HepG2 (cell line): ENCODE data around the gene CNPPD1. TPM values are rescaled to one million over a fixed set of nuclear protein-coding genes. Genes with fewer than 3 reads are reported as not detected.

Experiments used
- BRCA1 ChIP-seq: sonication (generic); formaldehyde crosslinking; IDR thresholded peaks from 2 replicates; pipeline ENCODE4 v1.4.0; 2020; ENCODE audit warnings: missing genetic modification reagents
- CCDC6 ChIP-seq: sonication (generic); formaldehyde crosslinking; IDR thresholded peaks from 2 replicates; pipeline ENCODE4 v1.8.1; 2022; ENCODE audit warnings: mild to moderate bottlenecking, missing genetic modification reagents, moderate library complexity
- DZIP1 ChIP-seq: sonication (generic); formaldehyde crosslinking; IDR thresholded peaks from 2 replicates; pipeline ENCODE4 v1.5.0; 2020; ENCODE audit warnings: mild to moderate bottlenecking, missing genetic modification reagents
- FIP1L1 ChIP-seq: fragments of 200-400 bp; formaldehyde crosslinking; IDR thresholded peaks from 2 replicates; pipeline ENCODE4 v1.6.1; 2018; ENCODE audit warnings: low read depth, mild to moderate bottlenecking, low read length, moderate library complexity, borderline replicate concordance; ENCODE audit not compliant: insufficient read depth
- GMEB1 ChIP-seq: sonication (generic); formaldehyde crosslinking; IDR thresholded peaks from 2 replicates; pipeline ENCODE4 v1.5.1; 2020; ENCODE audit warnings: missing genetic modification reagents, mild to moderate bottlenecking, borderline replicate concordance
- ISX ChIP-seq: sonication (generic); formaldehyde crosslinking; conservative IDR thresholded peaks from 2 replicates; pipeline ENCODE4 v1.5.0; 2020; ENCODE audit warnings: missing genetic modification reagents
- KDM3A ChIP-seq: IDR thresholded peaks from 2 replicates; pipeline ENCODE4 v1.6.1; 2018; ENCODE audit warnings: low read depth, missing compliant biosample characterization
- KLF6 ChIP-seq: IDR thresholded peaks from 2 replicates; pipeline ENCODE4 v1.8.0; 2016; ENCODE audit warnings: missing biosample characterization, missing genetic modification reagents
- NCOR1 ChIP-seq: fragments of 200-600 bp; sonication (generic); IDR thresholded peaks from 2 replicates; pipeline ENCODE4 v1.7.0; 2017; ENCODE audit warnings: antibody characterized with exemption, low read length, borderline replicate concordance
- TCF7L2 ChIP-seq: IDR thresholded peaks from 2 replicates; pipeline ENCODE4 v1.6.1; 2011; ENCODE audit warnings: mild to moderate bottlenecking, low read depth, low read length, moderate library complexity
- ZBTB7B ChIP-seq: sonication (generic); formaldehyde crosslinking; IDR thresholded peaks from 2 replicates; pipeline ENCODE4 v1.4.0; 2020; ENCODE audit warnings: missing genetic modification reagents
- ZFP91 ChIP-seq: sonication (generic); formaldehyde crosslinking; IDR thresholded peaks from 2 replicates; pipeline ENCODE4 v1.9.0; 2022; ENCODE audit warnings: missing genetic modification reagents, mild to moderate bottlenecking, borderline replicate concordance
- ZNF225 ChIP-seq: sonication (generic); formaldehyde crosslinking; IDR thresholded peaks from 2 replicates; pipeline ENCODE4 v1.4.0; 2020; ENCODE audit warnings: mild to moderate bottlenecking, missing genetic modification reagents
- ZNF251 ChIP-seq: sonication (generic); formaldehyde crosslinking; IDR thresholded peaks from 2 replicates; pipeline ENCODE4 v1.9.0; 2021; ENCODE audit warnings: mild to moderate bottlenecking, missing genetic modification reagents
- ZNF296 ChIP-seq: sonication (generic); formaldehyde crosslinking; conservative IDR thresholded peaks from 2 replicates; pipeline ENCODE4 v1.5.0; 2020; ENCODE audit warnings: mild to moderate bottlenecking, missing genetic modification reagents
- ZNF350 ChIP-seq: sonication (generic); formaldehyde crosslinking; IDR thresholded peaks from 2 replicates; pipeline ENCODE4 v1.4.0; 2020; ENCODE audit warnings: mild to moderate bottlenecking, low read depth, missing genetic modification reagents, borderline replicate concordance
- ZNF510 ChIP-seq: sonication (generic); formaldehyde crosslinking; IDR thresholded peaks from 2 replicates; pipeline ENCODE4 v1.4.0; 2020; ENCODE audit warnings: low read depth, mild to moderate bottlenecking, missing genetic modification reagents
- ZNF550 ChIP-seq: sonication (generic); formaldehyde crosslinking; IDR thresholded peaks from 2 replicates; pipeline ENCODE4 v1.4.0; 2020; ENCODE audit warnings: mild to moderate bottlenecking, missing genetic modification reagents, borderline replicate concordance
- ZNF556 ChIP-seq: sonication (generic); formaldehyde crosslinking; IDR thresholded peaks from 2 replicates; pipeline ENCODE4 v1.4.0; 2020; ENCODE audit warnings: mild to moderate bottlenecking, missing genetic modification reagents, borderline replicate concordance
- ZSCAN30 ChIP-seq: sonication (generic); formaldehyde crosslinking; IDR thresholded peaks from 2 replicates; pipeline ENCODE4 v1.5.0; 2020; ENCODE audit warnings: mild to moderate bottlenecking, missing genetic modification reagents
- polyA plus RNA-seq, 8 experiments: library from polyadenylated mRNA; depleted of rRNA in 3 of 8; stranded (reverse) in 7 of 8; unstranded in 1 of 8; fragments of >200 nt; fragmentation: Illumina TruSeq in 4 of 8; extraction: Trizol in 4 of 8; gene quantifications; 2 replicates each; pipeline versions ENCODE4 v1.2.1 to v1.2.3, GENCODE V29; 2011 to 2016; ENCODE audit warnings: low read depth in 4 of 8, missing spikeins in 1 of 8, mixed read lengths in 1 of 8; ENCODE audit not compliant: insufficient read depth in 1 of 8
- total RNA-seq, 5 experiments: library from RNA; depleted of rRNA; stranded (reverse); fragments of >200 nt; fragmentation: Illumina TruSeq; extraction: Trizol; gene quantifications; 2 replicates each; pipeline ENCODE4 v1.2.3, GENCODE V29; 2016; ENCODE audit warnings: low read depth in 1 of 5
- TF ChIP-seq, protein P1 (sequence below): sonication (generic); formaldehyde crosslinking; IDR thresholded peaks from 2 replicates; pipeline ENCODE4 v1.4.0; 2020; ENCODE audit warnings: missing genetic modification reagents, borderline replicate concordance

The CNPPD1 gene
- total and polyA plus RNA-seq, 2 of the 13 experiments (the other 11 are each of a cell fraction or from before 2014, with no cell fraction given), result 35.5 to 49.4 TPM

GRCh38 chr2:219178377-219179175 lies 1.9 kb upstream of the CNPPD1 start (continued):
- peak; percentile 8; the same call in 1 of the 2 replicates for TF ChIP-seq DZIP1
- TF ChIP-seq ZNF251 (CRISPR knock-in tag), result 0 out of 2 replicates have a peak, but pooled peaks have one; percentile 58
- TF ChIP-seq KLF6 (CRISPR knock-in tag), result no peak
- 0 out of 2 replicates have a peak, but pooled peaks have one; percentile 33 for TF ChIP-seq ZNF296
- TF ChIP-seq ZNF350 (CRISPR knock-in tag), result no peak
- TF ChIP-seq ZSCAN30 (CRISPR knock-in tag), result no peak
- peak; percentile 17; the same call in 1 of the 2 replicates for TF ChIP-seq CCDC6
- TF ChIP-seq ZNF550 (CRISPR knock-in tag), result no peak
- no peak for TF ChIP-seq TCF7L2
- 0 out of 2 replicates have a peak, but pooled peaks have one; percentile 66 for TF ChIP-seq ZNF225
- peak; percentile 67; the same call in 1 of the 2 replicates for TF ChIP-seq ZFP91 (CRISPR knock-in tag)
- peak; percentile 5; the same call in 1 of the 2 replicates for TF ChIP-seq BRCA1
- TF ChIP-seq ZNF510 (CRISPR knock-in tag), result no peak; the same call in 1 of the 2 replicates
- no peak for TF ChIP-seq KDM3A
- TF ChIP-seq NCOR1, result no peak; the same call in 1 of the 2 replicates
- TF ChIP-seq, protein P1, sequence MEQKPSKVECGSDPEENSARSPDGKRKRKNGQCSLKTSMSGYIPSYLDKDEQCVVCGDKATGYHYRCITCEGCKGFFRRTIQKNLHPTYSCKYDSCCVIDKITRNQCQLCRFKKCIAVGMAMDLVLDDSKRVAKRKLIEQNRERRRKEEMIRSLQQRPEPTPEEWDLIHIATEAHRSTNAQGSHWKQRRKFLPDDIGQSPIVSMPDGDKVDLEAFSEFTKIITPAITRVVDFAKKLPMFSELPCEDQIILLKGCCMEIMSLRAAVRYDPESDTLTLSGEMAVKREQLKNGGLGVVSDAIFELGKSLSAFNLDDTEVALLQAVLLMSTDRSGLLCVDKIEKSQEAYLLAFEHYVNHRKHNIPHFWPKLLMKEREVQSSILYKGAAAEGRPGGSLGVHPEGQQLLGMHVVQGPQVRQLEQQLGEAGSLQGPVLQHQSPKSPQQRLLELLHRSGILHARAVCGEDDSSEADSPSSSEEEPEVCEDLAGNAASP (CRISPR knock-in tag), result no peak
- no peak for TF ChIP-seq FIP1L1
- no peak for TF ChIP-seq ZBTB7B (CRISPR knock-in tag)
- no peak for TF ChIP-seq GMEB1
- TF ChIP-seq ISX (CRISPR knock-in tag), result no peak
- no peak for TF ChIP-seq ZNF556 (CRISPR knock-in tag)
